GM23338 (cell line): Measurements from ENCODE around the gene RHO. TPM values are rescaled to one million over a fixed set of nuclear protein-coding genes. Genes with fewer than 3 reads are reported as not detected.

Source experiments
- ATAC-seq: fragments of 200-7000 bp; cut with Tn5 transposase; 3 replicates; pipeline ENCODE4 v1.9.1; 2020
- DNase-seq: peaks from one replicate; pipeline ENCODE4 v3.0.0-alpha.2; 2015; ENCODE audit warnings: low spot score
- H2AFZ ChIP-seq: fragments of 200-600 bp; sonication (generic); 2 replicates; pipeline ENCODE4 v1.8.0; 2016; ENCODE audit warnings: antibody characterized with exemption, mild to moderate bottlenecking, moderate library complexity
- H3F3A ChIP-seq: fragments of 200-600 bp; sonication (generic); replicated peaks from 2 replicates; pipeline ENCODE4 v1.8.0; 2017; ENCODE audit warnings: antibody characterized with exemption, mixed run types, low read depth
- H3K27ac ChIP-seq: fragments of 200-600 bp; sonication (generic); 2 replicates; pipeline ENCODE4 v1.6.1; 2016; ENCODE audit warnings: low read depth
- H3K27me3 ChIP-seq: fragments of 200-600 bp; sonication (generic); 2 replicates; pipeline ENCODE4 v1.8.0; 2016; ENCODE audit warnings: mild to moderate bottlenecking, mixed run types, moderate library complexity; ENCODE audit not compliant: insufficient read depth
- H3K36me3 ChIP-seq: fragments of 200-600 bp; sonication (generic); 2 replicates; pipeline ENCODE4 v1.8.0; 2016; ENCODE audit warnings: mild to moderate bottlenecking; ENCODE audit not compliant: insufficient read depth
- H3K4me1 ChIP-seq: fragments of 200-600 bp; sonication (generic); 2 replicates; pipeline ENCODE4 v1.8.0; 2016; ENCODE audit warnings: mild to moderate bottlenecking, moderate library complexity; ENCODE audit not compliant: insufficient read depth
- H3K4me2 ChIP-seq: fragments of 200-600 bp; sonication (generic); 2 replicates; pipeline ENCODE4 v1.7.1; 2017; ENCODE audit warnings: mixed run types
- H3K4me3 ChIP-seq: fragments of 200-600 bp; sonication (generic); 2 replicates; pipeline ENCODE4 v1.6.1; 2016; ENCODE audit warnings: mixed run types
- H3K79me2 ChIP-seq: fragments of 200-600 bp; sonication (generic); replicated peaks from 2 replicates; pipeline ENCODE4 v1.8.0; 2017; ENCODE audit warnings: mild to moderate bottlenecking; ENCODE audit not compliant: insufficient read depth
- H3K9me2 ChIP-seq: fragments of 200-600 bp; sonication (generic); 2 replicates; pipeline ENCODE4 v1.8.0; 2017; ENCODE audit not compliant: insufficient read depth
- H4K20me1 ChIP-seq: fragments of 200-600 bp; sonication (generic); replicated peaks from 2 replicates; pipeline ENCODE4 v1.8.0; 2017; ENCODE audit warnings: mild to moderate bottlenecking; ENCODE audit not compliant: insufficient read depth
- H3K27ac Mint-ChIP-seq: 2 replicates; pipeline ENCODE4 v1.8.0; 2020; ENCODE audit warnings: inconsistent platforms, mild to moderate bottlenecking, moderate library complexity, mixed read lengths
- H3K27me3 Mint-ChIP-seq: 3 replicates; pipeline ENCODE4 v1.8.0; 2022; ENCODE audit warnings: low read depth, mild to moderate bottlenecking, moderate library complexity, mixed read lengths, inconsistent platforms; ENCODE audit not compliant: insufficient read depth, poor library complexity
- H3K36me3 Mint-ChIP-seq: 3 replicates; pipeline ENCODE4 v1.8.0; 2021; ENCODE audit warnings: low read depth, mild to moderate bottlenecking, inconsistent platforms, moderate library complexity, mixed read lengths
- H3K4me1 Mint-ChIP-seq: 3 replicates; pipeline ENCODE4 v1.8.0; 2020; ENCODE audit warnings: mild to moderate bottlenecking, inconsistent platforms, mixed read lengths
- H3K4me3 Mint-ChIP-seq: 3 replicates; pipeline ENCODE4 v1.8.0; 2021; ENCODE audit warnings: moderate library complexity, mild to moderate bottlenecking, inconsistent platforms, mixed read lengths
- H3K9me3 Mint-ChIP-seq: 3 replicates; pipeline ENCODE4 v1.8.0; 2020; ENCODE audit warnings: moderate library complexity, mild to moderate bottlenecking, inconsistent platforms, mixed read lengths
- CREB1 ChIP-seq: fragments of 250-450 bp; sonication (Bioruptor Pico); IDR thresholded peaks from 2 replicates; pipeline ENCODE4 v1.5.0; 2020; ENCODE audit warnings: low read depth, mild to moderate bottlenecking, moderate library complexity
- CTCF ChIP-seq, 2 experiments: fragments of 200-600 bp in 1 of 2; sonication (generic) in 1 of 2; conservative IDR thresholded peaks; 2 replicates each; pipeline versions ENCODE4 v1.5.1 to v1.6.1; 2016 to 2017; ENCODE audit warnings: antibody characterized with exemption in 2 of 2, low read depth in 2 of 2, mild to moderate bottlenecking in 2 of 2, moderate library complexity in 1 of 2
- EZH2phosphoT487 ChIP-seq: fragments of 200-600 bp; sonication (generic); IDR thresholded peaks from one replicate; pipeline ENCODE4 v1.8.1; 2018; ENCODE audit warnings: antibody characterized with exemption; ENCODE audit not compliant: unreplicated experiment
- JUNB ChIP-seq: IDR thresholded peaks from one replicate; pipeline ENCODE4 v1.6.1; 2016; ENCODE audit warnings: antibody characterized with exemption; ENCODE audit not compliant: unreplicated experiment
- POLR2AphosphoS5 ChIP-seq: IDR thresholded peaks from 2 replicates; pipeline ENCODE4 v1.6.1; 2016; ENCODE audit warnings: antibody characterized with exemption, low read depth
- REST ChIP-seq: IDR thresholded peaks from one replicate; pipeline ENCODE4 v1.6.1; 2018; ENCODE audit warnings: antibody characterized with exemption; ENCODE audit not compliant: unreplicated experiment
- STAT1 ChIP-seq: IDR thresholded peaks from one replicate; pipeline ENCODE4 v1.6.1; 2016; ENCODE audit warnings: antibody characterized with exemption; ENCODE audit not compliant: unreplicated experiment
- ZNF114 ChIP-seq: fragments of 250-450 bp; sonication (Bioruptor Pico); IDR thresholded peaks from 2 replicates; pipeline ENCODE4 v1.5.0; 2020; ENCODE audit warnings: mild to moderate bottlenecking, moderate library complexity
- ZNF331 ChIP-seq: fragments of 250-450 bp; sonication (Bioruptor Pico); IDR thresholded peaks from 2 replicates; pipeline ENCODE4 v1.5.0; 2020; ENCODE audit warnings: low read depth, mild to moderate bottlenecking, moderate library complexity
- ZNF462 ChIP-seq: fragments of 250-450 bp; sonication (Bioruptor Pico); IDR thresholded peaks from 2 replicates; pipeline ENCODE4 v1.5.0; 2020; ENCODE audit warnings: mild to moderate bottlenecking, moderate library complexity
- polyA plus RNA-seq: library from polyadenylated mRNA; unstranded; fragments of >200 nt; fragmentation: Nextera tagmentation; extraction: Ambion mirVana; gene quantifications from 2 replicates; pipeline ENCODE4 v1.2.1, GENCODE V29; 2016
- total RNA-seq: library from RNA; depleted of rRNA; stranded (reverse); fragments of >200 nt; shearing (Covaris generic); gene quantifications from 2 replicates; pipeline ENCODE4 v1.2.3, GENCODE V29; 2014

RHO gene
- total and polyA plus RNA-seq, 2 experiments from 2014 or later = not detected

- TF ChIP-seq CREB1 (CRISPR knock-in tag) (no peak), ZNF331 (CRISPR knock-in tag) (no peak), JUNB (no peak), REST (no peak), ZNF114 (CRISPR knock-in tag) (no peak), POLR2AphosphoS5 (no peak), STAT1 (no peak)
Observed at GRCh38 chr3:129512595-129512994, 15.8 kb upstream of the RHO start (continued).

GRCh38 chr3:129513705-129514104, 14.7 kb upstream of the RHO start:
- H3K4me3 ChIP-seq = no peak overlapping the region
- DNase-seq = no peak
- H4K20me1 ChIP-seq = no peaks in the 10 kb centered on the region
- H3K27me3 ChIP-seq = no peaks in the 10 kb centered on the region
- ATAC-seq = no peak
- Mint-ChIP-seq H3K4me3 (no peak overlapping the region), H3K27me3 (peaks cover 10% of the 10 kb centered on the region), H3K9me3 (no peaks in the 10 kb centered on the region; the same call in 2 of the 3 replicates), H3K36me3 (peaks cover 21% of the 10 kb centered on the region), H3K4me1 (0 out of 3 replicates have a peak, but pooled peaks cover 2% of the 10 kb centered on the region), H3K27ac (no peak overlapping the region; the same call in 1 of the 2 replicates)
- H3K27ac ChIP-seq = no peak overlapping the region
- no peaks in the 10 kb centered on the region for H3K4me1 ChIP-seq
- no peaks in the 10 kb centered on the region for H3K79me2 ChIP-seq
- no peaks in the 10 kb centered on the region for H3K36me3 ChIP-seq
- no peaks in the 10 kb centered on the region for H3K9me2 ChIP-seq
- no peak overlapping the region for H3K4me2 ChIP-seq
- H2AFZ ChIP-seq = no peak overlapping the region
- no peaks in the 10 kb centered on the region for H3F3A ChIP-seq
- TF ChIP-seq CREB1 (CRISPR knock-in tag) = no peak
- TF ChIP-seq REST = no peak
- TF ChIP-seq ZNF114 (CRISPR knock-in tag) = no peak
- no peak for TF ChIP-seq EZH2phosphoT487
- no peak for TF ChIP-seq ZNF331 (CRISPR knock-in tag)
- no peak for TF ChIP-seq ZNF462 (CRISPR knock-in tag)
- TF ChIP-seq JUNB = no peak
- TF ChIP-seq CTCF (conservative IDR thresholded peaks at IDR 0.05; ENCODE audit: low read depth in 2 of 2) = no peak
